Measurements from ENCODE around the gene ABCD1. TPM values are rescaled to one million over a fixed set of nuclear protein-coding genes. Genes with fewer than 3 reads are reported as not detected.
"Not testable (repeated sequence)": the region's sequence is repeated elsewhere in the genome, so short reads cannot be mapped to it uniquely, and the experiment has no call there.

Gene ABCD1
- total and polyA plus RNA-seq, 7 donors, result 1.8 to 21.3 (median 12.8) TPM

DNA sequence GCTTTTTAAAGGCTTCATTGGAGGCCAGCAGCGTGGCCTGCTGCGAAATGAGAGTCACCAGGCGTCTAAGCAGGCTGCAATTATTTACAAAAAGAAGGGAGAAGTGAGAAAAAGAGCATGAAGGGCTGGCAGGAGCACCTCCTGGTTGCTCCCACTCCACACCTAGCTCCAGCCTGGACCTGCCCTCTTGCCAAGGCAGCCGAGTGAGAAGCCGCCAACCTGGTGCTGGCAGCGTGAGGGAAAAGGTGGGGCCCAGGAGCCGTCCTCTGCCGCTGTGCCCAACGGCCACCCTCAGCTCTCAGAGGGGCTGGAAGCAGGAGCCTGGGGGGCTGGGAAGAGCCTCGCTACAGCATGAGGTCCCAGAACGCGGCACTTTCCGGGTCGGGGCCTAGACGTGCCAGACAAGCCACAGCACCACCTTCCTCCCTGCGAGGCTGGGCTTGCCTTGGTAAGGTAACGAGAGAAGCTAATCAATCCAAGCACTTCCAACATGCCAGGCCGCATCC, 20.6 kb upstream of the ABCD1 start:
- 81 to 91% methylated on average over 18 of the region's 18 CpGs for WGBS, 2 donors
- Histone ChIP-seq H3K4me1 (peaks cover 0 to 65% (median 29%) of the 10 kb centered on the region in 4 donors), H3K4me3 (no peak overlapping the region), H3K9me3 (no peaks in the 10 kb centered on the region), H3K27me3 (no peaks in the 10 kb centered on the region), H3K36me3 (no peaks in the 10 kb centered on the region), H3K27ac (peak overlapping the region; percentile 38 to 81 (median 77))
- DNase-seq, result no peak
- intact Hi-C loops (cut with DNase I), result no loop called here
- TF ChIP-seq, protein P1, sequence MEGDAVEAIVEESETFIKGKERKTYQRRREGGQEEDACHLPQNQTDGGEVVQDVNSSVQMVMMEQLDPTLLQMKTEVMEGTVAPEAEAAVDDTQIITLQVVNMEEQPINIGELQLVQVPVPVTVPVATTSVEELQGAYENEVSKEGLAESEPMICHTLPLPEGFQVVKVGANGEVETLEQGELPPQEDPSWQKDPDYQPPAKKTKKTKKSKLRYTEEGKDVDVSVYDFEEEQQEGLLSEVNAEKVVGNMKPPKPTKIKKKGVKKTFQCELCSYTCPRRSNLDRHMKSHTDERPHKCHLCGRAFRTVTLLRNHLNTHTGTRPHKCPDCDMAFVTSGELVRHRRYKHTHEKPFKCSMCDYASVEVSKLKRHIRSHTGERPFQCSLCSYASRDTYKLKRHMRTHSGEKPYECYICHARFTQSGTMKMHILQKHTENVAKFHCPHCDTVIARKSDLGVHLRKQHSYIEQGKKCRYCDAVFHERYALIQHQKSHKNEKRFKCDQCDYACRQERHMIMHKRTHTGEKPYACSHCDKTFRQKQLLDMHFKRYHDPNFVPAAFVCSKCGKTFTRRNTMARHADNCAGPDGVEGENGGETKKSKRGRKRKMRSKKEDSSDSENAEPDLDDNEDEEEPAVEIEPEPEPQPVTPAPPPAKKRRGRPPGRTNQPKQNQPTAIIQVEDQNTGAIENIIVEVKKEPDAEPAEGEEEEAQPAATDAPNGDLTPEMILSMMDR (IDR thresholded peaks at IDR 0.05), result no peak
- no peak for TF ChIP-seq POLR2AphosphoS5 (IDR thresholded peaks at IDR 0.05)
- no peak for TF ChIP-seq EP300 (IDR thresholded peaks at IDR 0.05)
- no peak for TF ChIP-seq POLR2A (IDR thresholded peaks at IDR 0.05)

DNA sequence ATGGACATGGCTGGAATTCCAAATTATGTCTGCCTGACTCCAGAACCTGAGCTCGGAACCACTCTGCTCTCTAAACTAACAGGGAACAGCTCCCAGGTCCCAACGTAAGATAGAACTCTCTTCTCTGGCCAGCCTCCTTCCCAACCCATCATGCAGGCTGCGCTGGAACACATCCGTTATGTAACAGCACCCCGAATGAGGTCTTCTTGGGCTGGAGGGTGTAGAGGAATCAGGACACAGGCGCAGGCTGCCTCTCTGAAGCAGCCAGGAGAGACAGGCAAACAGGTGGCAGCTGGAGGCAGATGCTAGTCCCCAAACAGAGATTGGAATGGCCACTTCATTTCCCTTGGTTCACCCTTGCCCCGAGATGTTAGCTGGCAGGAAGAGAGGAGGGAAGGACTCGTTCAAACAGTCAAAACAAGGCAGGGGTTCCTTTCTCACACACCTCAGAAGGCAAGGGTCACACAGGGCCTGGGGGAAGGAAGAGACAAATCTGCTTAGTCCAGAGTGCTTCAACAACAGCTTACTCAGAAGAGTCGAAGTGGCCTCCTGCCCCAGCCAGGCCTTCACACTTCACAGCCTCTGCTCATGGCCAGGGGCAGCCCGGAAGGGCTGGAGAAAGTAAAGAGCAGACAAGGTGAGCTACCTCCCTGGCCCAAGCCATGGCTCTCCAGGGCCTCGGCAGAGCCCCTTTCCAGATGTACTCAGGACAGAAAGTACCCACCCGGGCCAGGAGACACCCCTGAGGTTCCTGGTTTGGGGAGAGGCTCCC, 19.8 kb upstream of the ABCD1 start:
- H3K4me3 ChIP-seq, H3K9me3 ChIP-seq, H3K27me3 ChIP-seq, H3K36me3 ChIP-seq, DNase-seq: not testable (repeated sequence)
- Histone ChIP-seq H3K4me1 (peaks cover 0 to 58% (median 26%) of the 10 kb centered on the region in 4 donors), H3K27ac (peak overlapping the region; percentile 38 to 81 (median 77))
- intact Hi-C loops (cut with DNase I), result loop anchor here (5.0 kb wide), 2 partner anchors 38 to 93 kb away; no protein-coding TSS in a partner anchor
- 88 to 90% methylated on average over 10 to 11 of the region's 12 CpGs for WGBS, 2 donors

DNA sequence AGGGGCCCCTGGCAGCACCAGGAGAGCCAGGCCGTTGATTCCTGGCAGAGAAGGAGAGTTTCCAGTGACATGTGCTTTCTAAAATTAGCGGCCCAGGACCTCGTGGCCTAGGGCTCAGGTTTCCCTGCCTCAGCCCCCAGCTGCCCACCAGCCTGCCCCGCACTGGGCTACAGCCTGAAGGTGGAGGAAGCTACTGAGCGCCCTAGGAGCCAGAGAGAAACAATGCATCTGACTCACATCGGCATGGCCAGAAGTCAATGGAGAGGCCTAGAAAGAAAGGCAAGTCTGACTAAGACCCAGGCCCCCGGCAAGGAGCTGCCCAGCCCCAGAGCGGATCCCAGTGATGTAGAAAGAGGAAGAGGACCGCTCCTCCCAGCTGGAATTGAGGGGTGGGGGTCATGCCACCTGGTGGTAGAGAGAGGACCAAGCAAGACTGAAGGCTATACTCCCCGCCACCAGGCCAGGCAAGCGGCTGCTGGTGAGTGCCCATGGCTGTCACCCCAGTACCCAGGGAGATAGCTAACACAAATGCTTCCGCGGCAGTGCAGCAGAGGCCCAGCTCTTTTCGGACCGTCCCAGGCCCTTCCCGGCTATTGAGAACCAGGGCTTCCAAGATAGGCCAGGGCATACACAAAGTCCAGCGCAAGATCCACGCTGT, 19.1 kb upstream of the ABCD1 start:
- not testable (repeated sequence) for H3K27me3 ChIP-seq, DNase-seq, H3K9me3 ChIP-seq, H3K36me3 ChIP-seq, H3K4me3 ChIP-seq
- WGBS, 2 donors, result 92 to 93% methylated on average over 18 of the region's 18 CpGs
- intact Hi-C loops (cut with DNase I), result loop anchor here (5.0 kb wide), 2 partner anchors 38 to 93 kb away; no protein-coding TSS in a partner anchor
- peak overlapping the region; percentile 38 to 81 (median 77) for H3K27ac ChIP-seq
- H3K4me1 ChIP-seq, result peaks cover 0 to 50% (median 20%) of the 10 kb centered on the region in 4 donors

DNA sequence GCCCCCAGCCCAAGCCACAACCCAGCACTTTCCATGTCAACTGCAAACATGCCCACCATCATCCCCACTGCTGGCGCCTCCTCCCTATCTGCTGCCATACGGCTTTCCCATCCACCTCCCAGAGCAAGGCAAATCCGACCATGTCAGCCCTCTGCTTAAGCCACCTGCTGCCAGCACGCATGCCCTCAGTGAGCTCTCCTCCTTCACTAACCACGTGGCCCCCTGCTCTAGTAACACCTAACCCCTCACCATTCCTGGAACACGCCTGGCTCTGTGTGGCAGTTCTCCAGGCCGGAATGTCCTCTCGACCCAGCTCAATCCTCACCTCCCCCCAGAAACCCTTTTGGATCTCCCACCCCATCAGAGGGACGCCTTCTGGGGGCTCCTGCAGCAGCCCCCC, 17.9 kb upstream of the ABCD1 start:
- Histone ChIP-seq H3K36me3 (peaks cover 0 to 8% (median 0%) of the 10 kb centered on the region in 4 donors), H3K4me1 (peaks cover 0 to 38% (median 14%) of the 10 kb centered on the region in 4 donors), H3K4me3 (no peak overlapping the region), H3K9me3 (no peaks in the 10 kb centered on the region), H3K27ac (no peak overlapping the region), H3K27me3 (no peaks in the 10 kb centered on the region)
- TF ChIP-seq EP300 (IDR thresholded peaks at IDR 0.05), result no peak
- 94% methylated on average over 9 of the region's 9 CpGs for WGBS, 2 donors
- no peak for DNase-seq
- intact Hi-C loops (cut with DNase I), result loop anchor here (5.0 kb wide), 2 partner anchors 39 to 94 kb away; no protein-coding TSS in a partner anchor

DNA sequence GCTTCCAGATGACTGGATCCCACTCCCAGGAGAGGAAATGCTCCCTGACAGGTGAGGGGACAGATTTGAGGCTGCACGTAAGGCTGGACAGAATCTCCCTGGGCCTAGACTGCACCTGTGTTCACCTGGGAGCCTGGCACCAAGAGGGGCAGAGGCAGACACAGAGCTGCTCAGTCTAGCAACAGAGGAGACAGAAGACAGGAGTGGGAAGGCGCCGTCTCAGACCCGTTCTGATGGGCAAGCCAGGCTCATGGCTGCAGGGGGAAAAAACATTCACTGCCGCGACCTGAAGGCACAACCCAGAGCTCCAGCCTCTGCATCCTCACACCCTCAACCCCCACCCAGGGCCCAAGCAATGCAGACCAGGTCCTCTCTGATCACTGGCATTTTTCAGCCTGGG, 17.2 kb upstream of the ABCD1 start:
- H3K36me3 ChIP-seq, result peaks cover 0 to 8% (median 0%) of the 10 kb centered on the region in 4 donors
- 97 to 99% methylated on average over 6 of the region's 6 CpGs for WGBS, 2 donors
- no peak overlapping the region for H3K4me3 ChIP-seq
- intact Hi-C loops (cut with DNase I), result loop anchor here (5.0 kb wide), 2 partner anchors 40 to 95 kb away; no protein-coding TSS in a partner anchor
- H3K27ac ChIP-seq, result no peak overlapping the region
- H3K4me1 ChIP-seq, result peaks cover 0 to 35% (median 12%) of the 10 kb centered on the region in 4 donors
- DNase-seq, result no peak
- no peaks in the 10 kb centered on the region for H3K9me3 ChIP-seq
- H3K27me3 ChIP-seq, result no peaks in the 10 kb centered on the region
- TF ChIP-seq EP300 (IDR thresholded peaks at IDR 0.05), result no peak
- no peak for TF ChIP-seq POLR2A (IDR thresholded peaks at IDR 0.05)
- TF ChIP-seq, protein P1 (IDR thresholded peaks at IDR 0.05), result no peak
- TF ChIP-seq POLR2AphosphoS5 (IDR thresholded peaks at IDR 0.05), result no peak

DNA sequence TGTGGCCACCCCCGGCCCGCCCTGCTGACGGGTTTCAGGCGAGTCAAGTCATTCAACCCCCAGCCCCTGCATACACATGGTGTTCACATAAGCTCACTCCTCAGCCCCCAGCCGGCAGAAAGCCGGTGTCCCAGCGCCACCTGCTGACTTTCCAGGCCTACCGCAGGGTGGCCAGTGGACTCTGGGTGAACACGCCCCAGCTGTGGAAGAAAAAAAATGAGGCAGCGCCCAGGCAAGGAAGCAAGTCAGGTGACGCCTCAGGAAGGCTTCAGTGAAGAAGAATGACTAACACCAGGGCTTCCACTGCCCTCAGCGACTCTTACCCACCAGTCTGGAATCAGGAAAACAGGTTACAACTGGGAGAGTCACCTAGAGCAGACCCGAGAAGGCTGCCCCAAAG, 16.2 kb upstream of the ABCD1 start:
- Histone ChIP-seq H3K27me3 (no peaks in the 10 kb centered on the region), H3K36me3 (peaks cover 0 to 8% (median 0%) of the 10 kb centered on the region in 4 donors), H3K9me3 (no peaks in the 10 kb centered on the region), H3K27ac (peak overlapping the region in 2 of 4 donors; percentile 34 to 53), H3K4me1 (peaks cover 0 to 25% (median 8%) of the 10 kb centered on the region in 4 donors), H3K4me3 (no peak overlapping the region)
- peak; percentile 89 for DNase-seq
- TF ChIP-seq EP300 (IDR thresholded peaks at IDR 0.05), result no peak
- TF ChIP-seq, protein P1 (IDR thresholded peaks at IDR 0.05), result peak; percentile 55 to 62 (median 61)
- WGBS, 2 donors, result 11 to 38% methylated on average over 13 of the region's 13 CpGs
- intact Hi-C loops (cut with DNase I), result loop anchor here (2.0 to 5.0 kb wide), 3 partner anchors 14 to 96 kb away; no protein-coding TSS in a partner anchor
